GM21619 (cell line): ENCODE measurements around the gene SLC4A1AP.

ENCODE experiments used
- ATAC-seq: cut with Tn5 transposase; IDR thresholded peaks from one replicate; pipeline ENCODE4 v1.9.1; 2021; ENCODE audit not compliant: unreplicated experiment

SLC4A1AP gene

DNA sequence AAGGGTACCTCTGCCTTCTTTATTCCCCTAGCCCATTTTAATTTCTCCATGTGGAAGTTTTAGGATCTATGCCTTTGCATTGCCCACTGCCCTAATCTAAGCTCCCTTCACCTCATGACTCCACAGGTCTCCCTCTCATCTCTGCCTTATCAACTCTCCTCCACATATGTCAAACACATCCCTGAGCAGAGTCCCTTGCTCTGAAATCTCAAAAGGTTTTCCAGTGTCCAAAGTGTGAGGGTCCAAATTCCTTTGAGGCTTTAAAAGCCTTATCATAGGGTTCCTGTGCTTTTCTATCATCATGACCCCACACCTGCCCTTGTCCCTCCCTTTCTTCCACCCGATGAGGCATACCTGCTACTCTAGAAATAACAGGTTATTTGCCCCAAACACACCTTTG is 38.6 kb downstream of the SLC4A1AP start:
- no peak for ATAC-seq

DNA sequence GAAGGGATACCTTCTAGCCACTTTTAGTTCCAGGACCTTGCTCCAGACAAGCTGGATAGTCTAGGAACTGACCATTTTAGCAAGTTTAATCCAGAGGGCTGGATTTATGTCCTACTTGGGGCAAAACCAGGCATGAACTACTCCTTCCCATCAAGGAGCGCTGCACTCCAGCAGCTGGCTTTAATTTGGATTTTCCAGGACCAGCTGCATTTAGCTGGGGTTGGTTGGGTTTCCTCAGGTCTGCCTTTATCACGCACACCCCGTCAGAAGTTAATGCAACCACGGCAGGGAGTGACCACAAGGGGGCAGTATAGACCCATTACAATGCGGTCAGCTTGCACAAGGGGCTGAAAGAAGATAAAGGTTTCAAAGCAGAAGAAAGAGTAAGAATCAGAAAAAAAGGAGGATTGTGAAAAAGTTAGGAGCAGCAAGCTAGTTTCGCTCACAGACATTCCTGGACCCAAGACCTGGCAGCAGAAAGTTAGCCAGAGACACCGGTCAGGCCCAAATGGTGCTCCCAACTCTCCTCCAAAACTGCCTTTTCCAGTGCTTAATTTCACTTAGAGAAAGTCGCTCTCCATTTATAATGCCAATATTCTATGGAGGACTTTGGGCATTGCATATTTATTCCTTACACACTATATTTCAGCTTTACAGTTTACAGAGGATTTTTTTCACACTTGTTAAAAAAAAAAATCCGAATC is 40.1 kb downstream of the SLC4A1AP start:
- no peak for ATAC-seq

DNA sequence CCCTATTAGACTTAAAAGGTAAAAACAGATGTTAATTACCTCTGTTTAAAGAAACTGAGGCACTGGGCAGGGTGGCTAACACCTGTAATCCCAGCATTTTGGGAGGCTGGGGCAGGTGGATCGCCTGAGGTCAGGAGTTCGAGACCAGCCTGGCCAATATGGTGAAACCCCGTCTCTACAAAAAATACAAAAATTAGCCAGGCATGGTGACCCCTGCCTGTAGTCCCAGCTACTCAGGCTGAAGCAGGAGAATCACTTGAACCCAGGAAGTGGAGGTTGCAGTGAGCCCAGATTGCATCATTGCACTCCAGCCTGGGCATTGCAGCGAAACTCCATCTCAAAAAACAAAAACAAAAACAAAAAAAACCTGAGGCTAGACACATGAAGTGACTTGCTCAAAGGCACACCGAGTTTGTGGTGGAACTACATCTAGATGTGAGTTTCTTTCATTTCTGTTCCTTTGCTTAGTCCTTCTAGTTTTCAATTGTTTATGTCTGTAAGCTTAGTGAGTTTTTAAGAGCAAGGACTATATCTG is 40.7 kb downstream of the SLC4A1AP start:
- no peak for ATAC-seq

DNA sequence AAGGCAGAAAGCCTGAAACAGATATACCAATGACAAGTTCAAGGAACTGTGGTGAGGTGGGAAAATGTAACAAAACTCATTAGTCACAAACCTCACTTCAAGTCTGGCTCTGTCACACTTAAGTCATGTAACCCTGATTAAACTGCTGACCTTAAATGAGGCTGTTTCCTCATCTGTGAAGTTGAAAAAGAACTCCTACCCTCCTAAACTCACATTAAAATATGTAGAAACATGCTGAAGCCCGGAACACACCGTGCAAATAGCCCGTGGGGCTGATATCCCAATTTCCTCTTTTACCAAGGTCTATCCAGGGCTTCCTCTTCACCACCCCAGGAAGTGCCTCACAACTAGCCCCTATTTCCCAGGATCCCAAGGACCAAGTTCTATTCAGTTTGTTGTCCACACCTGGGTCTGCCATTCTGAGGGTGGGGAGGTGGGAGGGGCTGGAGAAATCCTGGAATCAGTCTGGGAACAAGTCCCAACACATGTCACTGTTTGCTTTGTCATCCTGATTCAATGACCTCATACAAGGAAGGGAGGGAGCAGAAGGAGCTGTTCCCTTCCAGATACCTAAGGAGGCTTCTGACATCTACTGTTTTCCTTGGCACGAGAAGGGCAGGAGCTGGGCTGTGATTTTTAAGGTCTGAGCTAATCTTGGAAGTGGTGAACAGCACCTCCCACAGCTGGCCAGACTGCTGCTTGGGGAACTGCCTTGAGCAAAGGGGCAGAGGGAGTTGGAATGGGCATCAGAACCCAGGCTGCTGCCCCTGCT is 42.3 kb downstream of the SLC4A1AP start:
- ATAC-seq = no peak

DNA sequence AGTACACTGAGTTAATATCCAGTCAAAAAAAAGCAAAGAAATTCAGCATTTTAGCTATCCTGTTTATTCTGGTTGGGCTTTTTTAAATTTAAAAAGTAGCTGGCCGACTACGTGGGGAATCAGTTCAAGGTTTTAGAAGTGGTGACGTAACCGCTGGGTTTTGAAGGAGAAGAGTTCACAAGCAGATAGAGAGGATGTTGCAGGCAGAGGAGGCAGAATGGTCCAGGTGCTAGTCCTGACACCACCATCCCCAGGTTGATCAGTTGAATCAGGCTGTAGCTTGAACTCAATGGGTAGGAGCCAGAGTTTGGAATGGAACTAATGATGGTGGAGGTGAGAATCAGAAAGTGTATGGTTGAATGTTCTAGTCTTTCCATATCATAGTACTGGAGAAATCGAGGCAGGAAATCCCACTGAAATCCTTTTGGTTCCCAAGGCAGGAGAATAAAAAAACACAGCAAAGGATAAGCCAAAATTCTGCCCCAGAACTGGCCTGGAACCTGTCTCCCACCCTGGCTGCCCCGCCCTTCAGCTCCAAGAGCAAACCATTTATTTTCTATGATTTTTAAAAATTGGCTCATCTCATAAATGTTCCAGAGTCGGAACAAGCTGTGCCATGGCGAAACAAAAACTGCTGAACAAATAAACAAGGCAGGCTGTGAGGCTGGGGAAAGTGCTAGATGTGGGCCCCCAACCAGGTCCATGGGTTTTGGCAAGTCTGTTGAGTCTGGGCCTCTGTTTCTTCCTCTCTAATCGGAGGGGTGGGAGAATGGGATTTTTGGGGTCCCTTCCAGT is 44.0 kb downstream of the SLC4A1AP start:
- no peak for ATAC-seq

DNA sequence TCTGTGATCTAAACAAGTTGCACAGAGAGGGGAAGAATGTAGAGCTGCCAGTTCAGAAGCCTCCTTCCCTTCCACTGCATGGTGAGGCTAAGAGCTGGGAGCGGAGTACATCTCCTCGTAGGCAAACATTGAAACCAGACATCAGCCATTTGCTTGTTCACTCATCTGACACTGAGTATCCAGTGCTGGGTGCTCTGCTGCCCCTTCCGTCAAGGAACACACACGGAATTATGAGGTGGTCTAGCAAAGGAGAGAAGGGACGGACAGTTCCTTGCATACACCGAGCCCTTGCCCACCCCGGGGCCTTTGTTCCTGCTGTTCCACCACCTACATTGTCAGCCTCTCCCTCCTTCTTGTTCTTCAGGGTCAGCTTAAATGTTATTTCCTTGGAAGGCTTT is 44.6 kb downstream of the SLC4A1AP start:
- no peak for ATAC-seq

DNA sequence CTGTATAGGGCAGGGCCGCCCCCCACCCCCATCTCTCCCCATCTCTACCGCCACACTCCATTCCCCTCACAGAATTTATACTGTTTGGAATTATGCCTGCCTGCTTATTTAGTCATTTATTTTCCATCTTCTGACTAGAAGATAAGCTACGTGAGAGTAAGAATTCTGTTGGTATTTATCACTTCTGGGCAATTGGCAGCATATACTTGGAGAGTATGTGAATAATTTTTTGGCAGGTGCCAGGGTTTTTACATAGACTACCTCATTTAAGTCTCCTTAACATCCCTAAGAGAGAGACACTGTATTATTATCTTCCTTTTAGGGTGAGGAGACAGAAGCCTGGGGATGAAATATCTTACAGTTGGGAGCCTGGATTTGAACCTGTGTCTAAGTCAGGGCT is 45.0 kb downstream of the SLC4A1AP start:
- no peak for ATAC-seq

DNA sequence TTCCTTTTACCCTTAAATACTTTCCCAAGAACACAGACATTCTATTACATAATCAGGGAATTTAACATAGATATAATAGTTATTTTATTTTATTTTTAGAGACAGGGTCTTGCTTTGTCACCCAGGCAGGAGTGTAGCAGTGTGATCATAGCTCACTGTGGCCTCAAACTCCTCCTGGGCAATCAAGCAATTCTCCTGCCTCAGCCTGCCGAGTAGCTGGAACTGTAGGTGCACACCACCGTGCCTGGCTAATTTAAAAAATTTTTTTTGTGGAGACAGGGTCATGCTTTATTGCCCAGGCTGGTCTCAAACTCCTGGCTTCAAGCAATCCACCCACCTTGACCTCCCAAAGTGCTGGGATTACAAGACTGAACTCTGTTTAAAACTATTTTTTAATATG is 45.6 kb downstream of the SLC4A1AP start:
- no peak for ATAC-seq

DNA sequence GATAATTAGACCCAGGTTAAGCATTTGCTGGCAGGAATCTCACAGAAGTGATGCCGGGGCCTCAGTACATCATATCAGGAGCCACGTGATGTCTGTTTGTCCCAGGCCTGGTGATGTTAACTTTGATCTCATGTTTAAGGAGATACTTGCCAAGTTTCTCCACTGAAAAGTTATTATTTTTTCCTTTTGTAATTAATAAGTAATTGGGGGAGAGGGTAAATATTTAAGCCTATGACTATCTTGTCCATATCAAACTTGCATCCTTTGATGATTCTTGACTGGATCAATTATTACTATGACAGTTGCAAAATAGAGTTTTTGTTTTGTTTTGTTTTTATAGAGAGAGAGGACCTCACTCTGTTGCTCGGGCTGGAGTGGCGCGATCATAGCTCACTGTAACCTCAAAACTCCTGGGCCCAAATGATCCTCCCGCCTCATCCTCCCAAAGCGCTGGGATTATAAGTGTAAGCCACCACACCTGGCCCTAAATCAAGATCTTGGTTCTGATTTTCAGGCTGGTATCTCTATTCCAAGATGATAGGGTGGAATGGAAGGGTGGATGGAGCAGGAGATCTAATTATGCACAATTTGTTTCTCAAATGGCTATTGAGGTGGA is 46.4 kb downstream of the SLC4A1AP start:
- no peak for ATAC-seq

DNA sequence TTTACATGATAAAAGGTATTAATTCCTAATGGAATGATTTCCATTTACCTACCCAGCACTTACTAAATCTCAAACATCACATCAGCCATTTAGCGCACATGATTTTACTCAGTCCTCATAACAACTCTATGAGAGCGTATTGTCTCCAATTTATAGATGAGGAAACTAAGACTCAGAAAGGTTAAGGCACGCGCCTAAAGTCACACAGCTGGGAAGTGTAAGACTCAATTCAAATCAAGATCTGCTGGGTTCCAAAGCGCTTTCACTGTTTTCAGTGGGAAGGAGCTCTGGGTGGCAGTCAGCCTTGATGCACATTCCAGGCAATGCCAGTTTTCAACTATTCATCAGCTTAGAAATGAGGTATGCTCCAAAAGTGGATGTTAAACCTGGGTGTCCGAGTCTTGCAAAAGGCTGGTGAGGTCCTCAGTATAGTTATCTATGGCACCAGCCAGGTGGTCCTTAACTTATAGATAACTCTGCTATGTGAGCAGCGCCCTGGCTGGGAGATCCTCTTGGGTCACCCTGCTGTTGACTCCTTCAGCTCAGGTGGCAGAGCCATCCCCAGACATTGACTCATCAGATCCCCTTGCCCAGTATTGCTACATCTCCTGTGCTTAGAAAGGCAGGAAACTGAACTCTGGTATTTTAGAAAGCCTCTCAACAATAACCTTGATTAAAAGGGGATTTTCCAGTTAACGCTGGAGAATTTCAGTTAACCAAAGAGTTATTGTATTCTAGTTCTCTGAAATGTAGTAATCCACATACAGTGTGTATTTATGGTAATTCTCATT is 47.1 kb downstream of the SLC4A1AP start:
- ATAC-seq = no peak

DNA sequence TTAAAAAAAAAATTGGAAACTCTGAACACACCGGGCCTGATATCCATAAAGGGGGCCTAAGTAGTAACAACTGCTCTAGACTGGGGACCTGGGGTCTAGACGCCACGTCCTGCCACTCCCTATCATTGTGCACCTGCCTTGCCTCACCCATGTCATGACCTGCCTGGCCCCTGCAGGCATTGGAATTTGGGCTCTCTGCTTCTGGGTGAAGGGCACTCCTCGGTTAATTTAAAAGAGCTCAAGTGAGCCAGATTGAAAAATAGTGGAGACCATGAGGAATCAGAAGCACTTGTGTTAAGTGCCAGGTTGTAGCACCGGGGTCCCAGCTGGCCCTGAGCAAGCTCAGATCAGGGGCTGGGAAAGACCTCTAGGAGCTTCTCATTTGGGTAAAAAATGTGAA is 48.1 kb downstream of the SLC4A1AP start:
- ATAC-seq = no peak

DNA sequence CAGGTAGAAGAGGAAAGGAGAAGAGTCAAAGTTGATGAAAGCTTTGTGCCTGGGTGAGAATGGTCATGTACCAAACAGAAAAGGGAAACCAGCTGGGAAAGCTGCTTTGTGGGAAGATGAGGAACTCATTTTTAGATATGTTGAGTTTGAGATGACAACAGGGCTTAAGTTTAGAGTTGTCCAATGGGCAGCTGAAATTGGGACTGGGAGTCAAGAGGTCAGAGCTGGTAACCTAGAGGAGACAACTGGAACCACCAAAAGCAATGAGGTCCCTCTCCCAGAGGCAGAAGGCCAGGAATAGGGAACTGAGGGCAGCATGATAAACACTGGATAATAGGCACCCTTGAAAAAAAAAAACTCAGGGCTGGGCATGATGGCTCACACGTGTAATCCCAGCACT is 48.8 kb downstream of the SLC4A1AP start:
- ATAC-seq = no peak

DNA sequence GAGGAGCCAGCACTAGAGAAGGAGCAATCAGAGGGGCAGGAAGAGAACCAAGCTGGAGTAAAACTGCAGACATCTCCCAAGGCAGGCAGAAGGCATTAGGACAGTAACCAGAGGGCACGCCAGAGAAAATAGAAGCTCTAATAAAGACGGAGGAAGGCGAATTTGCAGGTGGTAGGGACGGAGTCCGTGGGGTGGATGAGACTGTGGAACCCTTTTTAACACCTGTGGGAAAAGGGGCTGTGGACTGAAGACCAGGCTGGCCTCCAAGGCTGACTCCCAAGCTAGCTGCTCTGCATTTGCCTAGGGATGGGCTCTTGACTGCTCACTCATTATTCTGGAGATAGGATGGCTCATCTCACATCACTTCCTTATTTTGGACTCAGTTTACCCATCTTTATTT is 49.5 kb downstream of the SLC4A1AP start:
- ATAC-seq = no peak

DNA sequence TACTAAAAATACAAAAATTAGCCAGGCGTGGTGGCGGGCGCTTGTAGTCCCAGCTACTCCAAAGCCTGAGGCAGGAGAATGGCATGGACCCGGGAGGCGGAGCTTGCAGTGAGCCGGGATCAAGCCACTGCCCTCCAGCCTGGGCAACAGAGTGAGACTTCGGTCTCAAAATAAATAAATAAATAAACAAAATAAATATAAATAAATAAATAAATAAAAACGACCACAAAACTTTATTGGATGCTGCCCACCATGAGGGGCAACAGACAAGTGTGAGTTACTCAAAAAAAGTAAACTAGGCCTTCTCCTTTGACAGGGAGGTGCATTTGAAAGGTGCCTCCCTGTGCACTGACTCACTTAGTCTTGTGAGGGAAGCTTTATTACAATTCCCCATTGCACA is 50.4 kb downstream of the SLC4A1AP start:
- ATAC-seq = no peak

DNA sequence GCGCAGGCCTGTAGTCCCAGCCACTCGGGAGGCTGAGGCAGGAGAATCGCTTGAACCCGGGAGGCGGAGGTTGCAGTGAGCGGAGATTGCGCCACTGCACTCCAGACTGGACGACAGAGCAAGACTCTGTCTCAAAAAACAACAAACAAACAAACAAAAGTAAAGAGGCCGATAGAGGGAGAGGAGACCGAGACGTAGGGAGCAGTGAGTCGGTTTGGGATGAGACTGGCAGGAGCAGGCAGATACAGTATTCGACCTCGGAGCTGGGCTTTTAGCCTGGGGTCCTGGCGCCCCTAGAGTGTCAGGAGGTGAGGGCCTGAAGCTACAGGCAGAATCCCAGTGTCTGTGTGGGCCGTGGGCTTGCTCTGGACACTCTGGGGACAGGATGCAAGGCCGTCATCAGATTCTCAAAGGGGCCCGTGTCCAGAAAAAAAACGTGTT is 51.2 kb downstream of the SLC4A1AP start:
- ATAC-seq = no peak

DNA sequence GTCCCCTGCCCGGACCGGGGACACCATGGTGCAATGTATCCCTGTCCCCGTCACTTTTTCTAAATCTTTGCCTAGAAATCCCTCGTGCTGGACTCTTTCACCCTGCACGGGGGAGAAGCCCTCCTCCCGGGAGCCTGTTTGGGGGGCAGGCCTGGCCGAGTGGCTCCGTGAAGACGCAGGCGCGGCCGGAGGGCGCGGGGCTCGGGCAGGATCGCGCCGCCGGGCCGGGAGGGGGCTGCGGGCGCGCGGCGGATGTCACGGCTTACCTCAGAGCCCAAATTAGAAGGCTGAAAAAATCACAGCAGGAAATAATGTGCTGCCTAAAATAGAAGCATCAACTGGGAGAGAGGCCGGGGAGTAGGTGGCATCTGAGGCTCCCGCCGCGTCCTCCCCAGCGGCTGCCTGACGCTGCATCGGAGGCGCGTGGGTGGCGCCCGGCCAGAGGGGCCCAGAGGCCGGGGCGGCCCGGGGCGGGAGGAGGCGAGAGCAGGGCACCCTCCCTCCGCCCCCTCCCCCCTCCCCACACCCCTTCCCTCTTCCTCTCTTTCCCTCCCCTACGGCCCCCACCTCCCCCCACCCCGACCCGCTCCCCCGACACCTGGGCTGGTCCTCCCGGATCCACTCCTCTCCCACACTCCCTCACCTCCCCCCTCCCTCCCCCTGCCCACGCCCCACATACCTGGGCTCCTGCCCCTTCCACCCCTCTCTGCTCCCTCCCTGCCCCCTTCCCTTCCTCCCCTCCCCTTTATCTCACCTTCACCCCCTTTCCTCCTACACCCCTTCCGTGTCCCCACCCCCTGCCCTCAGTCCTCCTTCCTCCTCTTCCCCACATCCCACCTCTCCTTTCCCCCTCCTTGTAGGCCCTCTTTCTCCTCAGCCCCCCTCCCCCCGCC is 51.9 kb downstream of the SLC4A1AP start:
- ATAC-seq = no peak

DNA sequence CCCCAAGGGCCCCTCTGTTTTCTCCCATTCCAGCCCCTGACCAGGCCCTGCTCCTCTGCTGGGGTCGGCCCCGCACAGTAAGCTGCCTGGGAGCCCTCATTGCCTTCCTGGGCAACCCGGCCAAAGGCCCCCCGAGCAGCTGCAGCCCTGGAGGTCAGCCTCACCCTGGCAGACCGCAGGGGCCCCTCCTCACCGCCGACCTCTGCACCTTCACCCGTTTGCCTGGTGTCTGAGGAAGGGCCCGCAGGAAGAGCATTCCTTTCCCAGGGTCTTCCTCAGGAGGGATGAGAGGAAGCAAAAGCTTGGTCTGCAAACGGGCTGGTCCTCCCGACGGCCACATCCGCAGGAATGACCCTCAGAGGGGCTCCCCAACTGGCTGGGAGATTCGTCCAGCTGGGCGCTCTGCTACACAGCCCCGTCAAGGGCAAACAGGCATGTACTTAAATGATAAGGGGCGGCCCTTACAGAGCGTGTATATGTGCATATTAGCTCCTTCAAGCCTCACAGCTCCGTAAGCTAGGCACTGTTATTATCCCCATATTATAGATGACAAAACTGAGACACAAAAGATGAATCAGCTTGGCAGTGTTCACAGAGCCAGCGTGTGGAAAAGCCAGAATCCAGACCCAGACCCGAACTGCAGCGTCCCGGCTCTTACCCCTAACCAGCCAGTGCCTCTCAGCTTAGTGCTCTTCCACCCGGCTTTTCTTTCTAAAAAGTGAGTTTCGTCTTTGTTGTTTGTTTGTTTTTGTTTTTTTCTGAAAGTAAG is 52.8 kb downstream of the SLC4A1AP start:
- no peak for ATAC-seq

DNA sequence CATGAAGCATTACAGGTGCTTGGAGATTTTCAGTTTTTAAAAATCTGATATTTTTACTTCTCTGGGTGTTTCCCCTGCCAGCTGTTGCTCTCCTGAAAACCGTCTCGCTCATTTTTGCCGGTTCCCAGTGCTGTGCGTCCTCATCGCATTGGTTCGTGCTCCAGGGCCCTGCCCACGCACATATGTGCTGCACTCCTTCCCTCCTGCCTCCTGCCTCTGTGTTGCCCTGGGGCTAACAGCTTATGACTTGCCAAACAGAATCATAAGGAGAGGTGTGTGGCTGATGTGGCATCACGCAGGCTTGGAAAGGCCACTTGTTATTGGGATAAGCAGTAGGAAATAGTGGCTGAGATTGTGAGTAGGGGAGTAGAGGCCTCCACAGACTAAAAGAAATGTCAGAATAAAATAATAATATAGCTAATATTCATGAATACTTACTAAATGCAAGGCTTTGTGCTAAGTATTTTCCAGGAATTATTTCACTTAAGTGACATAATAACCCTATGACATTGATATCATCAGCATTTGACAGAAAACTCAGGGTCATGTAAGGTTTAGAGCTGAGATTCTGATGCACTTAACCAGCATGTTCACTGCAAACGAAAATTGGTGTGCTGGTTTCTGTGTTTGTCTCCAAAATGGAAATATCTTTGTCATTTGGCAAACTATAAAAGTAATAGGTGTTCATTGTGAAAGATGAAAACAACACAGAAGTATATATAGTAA is 53.5 kb downstream of the SLC4A1AP start:
- no peak for ATAC-seq
